PFSK-1 (cell line): ENCODE measurements around the gene FBXO34.

Source experiments
- FOXP2 ChIP-seq: optimal IDR thresholded peaks from 2 replicates; pipeline ENCODE3; 2011; ENCODE audit warnings: borderline replicate concordance, control low read depth, inconsistent platforms; ENCODE audit not compliant: insufficient read depth; ENCODE audit errors: extremely low read length, extremely low read depth
- TAF1 ChIP-seq: IDR thresholded peaks from 2 replicates; pipeline ENCODE4 v1.6.1; 2012; ENCODE audit warnings: low read length, control low read depth, borderline replicate concordance; ENCODE audit not compliant: insufficient read depth

DNA sequence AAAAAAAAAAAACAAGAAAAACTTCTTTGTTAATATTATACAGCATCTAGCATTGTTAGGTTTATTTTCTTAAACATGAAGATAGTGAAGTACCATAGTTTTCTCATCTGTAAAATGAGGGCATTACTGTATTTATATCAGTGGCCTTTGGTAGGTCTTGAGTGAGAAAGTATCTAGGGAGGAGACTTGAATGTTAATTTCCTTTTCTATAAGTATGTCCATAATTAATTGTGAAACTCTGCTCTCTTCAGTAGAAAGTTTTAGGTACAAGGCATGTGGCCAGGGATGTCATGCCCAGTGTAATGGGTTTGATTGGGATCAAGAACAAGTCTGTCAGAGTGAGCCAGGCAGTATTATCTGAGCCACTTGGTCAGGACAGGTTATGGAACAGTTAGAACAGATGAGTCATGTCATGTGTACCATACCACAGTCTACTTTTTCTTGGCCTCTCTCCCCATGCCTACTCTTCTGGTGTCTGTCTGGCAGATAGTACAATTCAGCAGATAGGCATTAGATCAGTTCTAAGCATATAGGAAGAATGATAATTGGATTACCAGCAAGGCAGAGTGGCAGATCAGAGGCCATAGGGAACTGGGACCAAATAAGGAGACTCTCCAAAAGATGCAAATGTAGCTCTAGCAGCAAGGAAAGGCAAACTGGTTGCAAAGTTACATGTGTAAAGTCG lies 30.4 kb downstream of the FBXO34 start:
- TF ChIP-seq FOXP2, result no peak
- no peak for TF ChIP-seq TAF1
